GM21737 (cell line): ENCODE results near the gene CDK2AP2.
"Not testable (repeated sequence)": the region's sequence is repeated elsewhere in the genome, so short reads cannot be mapped to it uniquely, and the experiment has no call there.

Experiments
- ATAC-seq: cut with Tn5 transposase; IDR thresholded peaks from one replicate; pipeline ENCODE4 v1.9.1; 2021; ENCODE audit warnings: mild to moderate bottlenecking, moderate library complexity; ENCODE audit not compliant: unreplicated experiment

The CDK2AP2 gene

DNA sequence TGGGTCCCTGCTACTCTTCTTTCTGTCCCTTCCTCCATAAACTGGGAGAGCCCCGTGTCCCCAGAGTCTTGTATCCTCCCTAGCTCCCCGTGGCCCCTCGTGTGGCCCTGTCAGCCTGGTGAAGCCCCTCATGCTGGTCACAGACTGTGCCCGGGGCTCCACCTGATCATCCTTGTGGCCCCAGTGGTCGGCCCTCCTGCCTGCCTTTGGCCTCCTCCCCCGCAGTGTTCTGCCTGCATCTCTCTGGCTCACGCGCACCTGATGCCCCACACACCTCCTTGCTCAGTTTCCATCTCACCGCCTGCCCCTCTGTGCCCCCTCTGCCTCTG is 16.5 kb upstream of the CDK2AP2 start:
- no peak for ATAC-seq

DNA sequence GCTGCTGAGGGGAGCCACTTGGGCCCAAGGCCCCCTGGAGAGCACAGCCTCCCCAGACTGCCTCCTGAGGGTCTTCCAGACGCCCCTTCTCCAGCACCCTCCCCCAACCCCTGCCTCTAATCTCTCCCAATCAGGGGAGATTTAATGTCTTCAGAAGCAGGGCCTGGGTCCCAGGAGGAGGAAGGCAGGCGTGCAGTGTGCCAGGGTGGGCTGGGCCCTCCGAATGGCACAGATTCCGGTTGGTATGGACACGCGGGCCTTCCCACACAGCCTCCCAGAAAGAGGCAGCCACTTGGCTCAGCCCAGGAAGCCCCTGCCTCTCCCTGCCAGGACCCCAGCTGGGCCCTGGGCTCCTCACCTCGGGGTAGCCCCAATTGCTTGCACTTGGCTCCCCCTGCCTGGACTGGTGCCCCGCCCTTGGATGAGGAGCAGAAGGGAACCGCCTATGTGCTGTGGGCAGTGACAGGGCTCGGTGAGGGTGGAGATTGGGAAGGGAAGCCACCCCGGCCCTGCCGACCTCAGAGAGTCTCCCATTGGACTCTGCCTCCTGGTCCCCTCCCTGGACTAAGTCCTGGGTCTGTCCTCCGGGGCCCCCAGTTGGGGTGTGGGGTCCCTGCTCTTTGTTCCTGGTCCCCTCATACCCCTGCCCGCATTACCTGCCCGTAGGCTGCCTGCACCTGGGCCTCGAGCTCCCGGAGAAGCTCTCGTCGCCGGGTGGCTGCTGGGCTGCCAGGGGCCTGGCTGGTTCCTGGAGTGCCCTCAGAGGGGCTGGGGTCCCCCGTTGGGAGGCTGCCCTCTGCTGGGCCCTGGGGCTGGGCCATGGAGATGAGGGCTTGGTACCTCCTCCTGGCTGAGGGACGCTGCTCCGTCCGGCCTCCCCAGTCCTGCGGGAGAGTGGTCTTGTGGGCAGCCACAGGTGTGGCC is 15.9 kb upstream of the CDK2AP2 start:
- no peak for ATAC-seq

DNA sequence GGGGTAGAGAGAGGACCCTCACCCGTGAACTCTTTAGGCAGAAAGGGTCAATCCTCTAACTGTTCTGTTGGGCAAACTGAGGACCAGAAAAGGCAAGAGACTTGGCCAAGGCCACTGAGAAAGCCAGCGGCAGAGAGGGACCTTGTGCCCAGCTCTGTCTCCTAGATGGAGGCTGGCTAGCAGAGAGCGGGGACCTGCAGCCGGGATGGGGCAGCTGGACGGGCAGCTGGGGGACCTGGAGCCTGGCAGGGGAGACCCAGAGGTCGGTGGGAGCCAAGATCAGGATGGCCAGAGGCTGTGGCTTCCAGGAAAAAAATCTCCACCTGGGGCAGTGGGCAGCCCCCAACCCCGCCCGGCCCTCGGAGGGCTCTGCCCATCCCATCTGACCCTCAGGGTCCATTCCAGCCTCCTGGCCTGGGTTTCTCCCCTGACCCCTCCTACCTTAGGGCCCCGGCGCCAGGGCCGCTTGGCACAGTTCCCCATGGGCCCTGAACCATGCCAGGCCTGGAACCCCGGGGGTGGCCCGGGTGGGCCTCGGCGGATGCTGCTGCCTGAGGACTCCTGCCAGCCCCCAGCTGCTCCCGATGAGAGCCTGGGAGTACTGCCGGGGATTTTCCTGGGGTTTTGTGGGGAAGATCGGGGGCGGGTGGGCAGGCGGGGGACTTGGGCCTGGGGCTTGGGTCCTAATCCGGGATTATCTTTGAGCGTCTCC is 15.0 kb upstream of the CDK2AP2 start, which contains the start of gene CABP2:
Gene CABP2 (minus strand): TSS at position 603 of the 712 bp plus-strand sequence. CDS start 120 bp downstream, at position 483.
- no peak for ATAC-seq

DNA sequence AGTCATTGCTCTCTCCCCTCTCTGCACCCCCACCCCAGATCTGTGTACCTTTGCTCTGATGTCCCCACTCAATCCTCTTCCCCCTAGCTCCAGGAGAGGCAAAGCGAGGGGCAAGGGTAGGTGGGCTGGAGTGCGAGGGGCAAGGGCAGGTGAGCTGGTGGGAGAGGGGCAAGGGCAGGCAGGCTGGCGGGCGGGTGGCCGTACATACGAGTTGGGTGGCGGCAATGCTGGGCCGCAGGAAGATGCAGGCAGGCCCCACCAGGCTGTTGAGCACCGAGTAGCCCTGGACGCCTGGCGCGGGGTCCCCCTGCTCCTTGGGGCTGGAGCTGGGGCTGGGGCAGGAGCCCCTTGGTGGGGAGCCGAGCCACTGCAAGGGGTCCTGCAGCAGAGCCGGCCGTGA is 14.4 kb upstream of the CDK2AP2 start:
- no peak for ATAC-seq

DNA sequence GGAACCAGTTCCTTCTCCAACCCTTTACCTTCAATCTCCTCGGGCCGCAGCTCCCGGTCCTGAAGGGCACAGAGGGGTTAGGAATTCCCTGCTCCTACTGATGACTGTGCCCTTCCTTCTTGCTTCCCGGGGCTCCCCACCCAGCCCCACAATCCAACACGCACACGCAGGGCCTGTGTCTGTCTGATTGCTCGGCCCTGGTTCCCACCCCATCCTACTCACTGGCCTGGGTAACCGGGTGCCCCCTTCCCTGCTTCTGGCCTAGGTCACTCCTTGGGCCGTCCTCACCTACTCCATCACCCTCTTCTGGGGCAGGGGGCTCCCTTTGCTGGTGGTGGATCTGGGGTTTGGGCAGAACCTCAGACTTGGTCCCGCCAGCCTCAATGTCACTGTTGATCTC is 14.0 kb upstream of the CDK2AP2 start:
- ATAC-seq: no peak

DNA sequence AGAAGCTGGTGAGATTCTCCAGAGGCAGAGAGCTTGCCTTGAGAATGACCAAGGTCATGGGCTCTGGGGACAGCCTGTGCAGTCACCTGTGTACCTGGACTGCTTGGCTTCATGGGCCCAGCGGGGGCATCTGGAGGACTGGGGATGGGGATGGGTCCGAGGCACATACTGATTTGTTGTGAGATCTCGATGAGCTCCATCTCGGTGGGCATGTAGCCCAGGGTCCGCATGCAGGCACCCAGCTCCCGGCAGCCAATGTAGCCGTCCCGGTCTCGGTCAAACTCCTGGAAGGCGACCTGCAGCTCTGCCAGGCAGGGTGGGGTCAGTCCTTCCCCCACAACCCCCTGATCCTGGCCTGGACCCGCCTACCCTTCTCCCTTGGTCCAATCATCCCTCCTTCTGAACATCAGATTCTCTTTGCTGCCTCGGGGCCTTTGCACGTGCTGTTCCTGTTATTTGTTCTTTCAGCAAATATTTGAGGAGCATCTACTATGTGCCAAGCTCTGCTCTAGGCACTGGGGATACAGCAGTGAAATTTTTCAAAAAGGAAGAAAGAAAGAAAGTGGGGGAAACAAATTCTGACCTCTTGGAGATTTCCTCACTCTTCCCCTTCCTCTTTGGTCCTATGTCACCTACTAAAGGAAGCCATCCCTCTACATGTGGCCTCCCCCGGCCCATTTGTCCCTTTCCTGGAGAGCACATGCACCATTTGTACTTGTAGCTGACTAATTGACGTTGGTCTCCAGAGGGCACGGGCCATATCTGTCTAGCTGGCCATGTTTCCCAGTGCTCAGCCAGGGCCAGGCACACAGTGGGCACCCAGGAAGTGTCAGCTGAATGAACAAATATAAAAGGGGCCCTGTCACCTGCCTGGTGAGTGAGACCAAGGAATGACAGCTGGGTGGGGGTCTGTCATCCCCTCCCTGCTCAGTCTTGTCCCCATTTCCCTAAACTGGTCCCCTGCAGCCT is 13.2 kb upstream of the CDK2AP2 start:
- ATAC-seq: no peak

DNA sequence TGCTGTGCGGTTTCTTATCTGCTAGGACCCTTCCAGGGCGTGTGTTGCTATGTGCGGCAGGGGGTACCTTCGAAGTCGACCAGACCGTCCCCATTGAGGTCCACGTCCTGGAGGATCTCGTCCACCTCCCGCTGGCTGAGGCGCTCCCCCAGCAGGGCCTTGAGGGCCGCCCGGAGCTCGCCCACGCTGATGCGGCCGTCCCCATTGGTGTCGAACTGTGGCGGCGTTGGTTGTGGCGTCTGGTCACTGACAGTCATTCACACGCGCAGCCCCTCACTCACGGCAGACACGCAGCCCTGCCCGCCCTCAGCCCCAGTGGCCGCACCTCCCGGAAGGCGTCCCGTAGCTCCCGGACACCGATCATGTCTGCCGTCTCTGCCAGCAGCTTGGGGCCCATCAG is 11.8 kb upstream of the CDK2AP2 start:
- ATAC-seq: no peak

DNA sequence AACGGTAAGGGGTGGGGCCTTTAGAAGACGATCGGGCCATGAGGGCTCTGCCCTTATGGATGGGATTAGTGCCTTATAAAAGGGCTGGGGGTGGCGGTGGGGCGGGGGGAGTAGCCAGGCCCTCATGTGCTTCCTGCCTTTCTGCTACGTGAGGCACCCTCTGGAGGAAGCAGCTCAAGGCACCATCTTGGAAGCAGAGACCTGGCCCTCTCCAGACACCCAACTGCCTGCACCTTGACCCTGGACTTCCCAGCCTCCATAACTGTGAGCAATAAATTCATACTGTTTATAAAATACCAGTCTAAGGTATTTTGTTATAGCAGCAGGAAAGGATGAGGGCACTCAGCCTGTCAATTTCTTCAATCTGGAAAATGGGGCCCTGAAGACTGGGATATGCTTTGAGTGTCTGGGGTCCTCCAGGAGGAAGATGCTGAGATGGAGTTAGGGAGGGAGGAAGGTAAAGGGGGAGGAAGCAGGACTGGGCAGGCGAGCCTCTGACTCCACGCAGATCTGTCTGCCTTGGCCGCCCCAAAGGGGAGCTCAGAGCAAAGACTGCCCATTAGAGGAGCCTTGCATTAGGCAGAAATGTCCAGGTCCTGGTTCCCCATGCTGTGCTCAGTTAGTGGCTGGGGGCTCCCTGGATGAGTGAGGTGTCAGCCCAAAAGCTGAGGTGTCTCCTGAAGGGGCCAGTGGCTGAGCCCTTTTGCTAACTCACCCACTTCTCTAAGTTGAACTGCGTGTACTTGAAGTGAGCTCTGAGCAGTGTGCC is 10.0 kb upstream of the CDK2AP2 start:
- no peak for ATAC-seq

DNA sequence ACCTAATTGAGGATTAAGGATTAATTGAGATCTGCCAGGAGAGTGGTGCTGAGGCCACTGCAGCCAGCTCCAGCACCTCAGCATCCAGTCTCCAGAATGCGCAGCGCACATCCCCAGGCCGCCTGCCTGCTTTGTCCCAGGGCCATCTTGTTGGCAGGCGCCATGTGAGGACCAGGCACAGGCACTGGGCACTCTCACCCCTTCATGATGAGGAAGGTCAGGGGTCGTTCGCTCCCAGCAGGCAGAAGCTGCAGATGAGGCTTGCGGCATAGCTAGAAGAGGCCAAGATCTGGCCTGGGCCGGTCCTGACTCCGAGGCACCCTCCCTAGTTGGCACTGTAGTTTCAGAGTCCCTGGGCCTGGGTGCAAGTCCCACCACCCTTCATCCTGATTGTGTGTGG is 8.8 kb upstream of the CDK2AP2 start:
- no peak for ATAC-seq

DNA sequence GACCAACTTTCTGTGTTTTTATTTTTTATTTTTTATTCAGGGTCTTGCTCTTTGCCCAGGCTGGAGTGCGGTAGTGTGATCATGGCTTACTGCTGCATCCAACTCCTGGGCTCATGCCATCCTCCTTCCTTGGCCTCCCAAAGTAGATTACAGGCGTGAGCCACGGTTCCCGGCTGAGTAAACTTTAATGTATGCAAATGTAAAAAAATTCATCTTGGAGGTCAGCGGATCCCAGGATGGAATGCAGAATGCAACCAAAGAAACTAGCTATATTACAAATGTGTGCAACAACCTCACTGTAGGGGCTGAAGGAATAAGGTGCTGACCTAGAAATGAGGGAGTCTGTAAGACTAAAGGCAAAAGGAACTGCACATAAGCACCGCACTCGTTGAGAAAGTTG is 6.2 kb upstream of the CDK2AP2 start:
- no peak for ATAC-seq

DNA sequence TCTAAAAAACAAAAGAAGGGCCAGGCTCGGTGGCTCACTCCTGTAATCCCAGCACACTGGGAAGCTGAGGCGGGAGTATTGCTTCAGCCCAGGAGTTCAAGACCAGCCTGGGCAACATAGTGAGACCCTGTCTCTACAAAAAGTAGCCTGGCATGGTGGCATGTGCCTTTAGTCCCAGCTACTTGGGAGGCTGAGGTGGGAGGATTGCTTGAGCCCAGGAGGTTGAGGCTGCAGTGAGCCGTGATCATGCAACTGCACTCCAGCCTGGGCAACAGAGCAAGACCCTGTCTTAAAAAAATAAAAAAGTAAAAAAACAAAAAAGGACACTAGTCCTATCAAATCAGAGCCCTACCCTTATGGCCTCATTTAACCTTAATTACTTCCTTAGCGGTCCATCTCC is 3.6 kb upstream of the CDK2AP2 start:
- ATAC-seq: not testable (repeated sequence)

DNA sequence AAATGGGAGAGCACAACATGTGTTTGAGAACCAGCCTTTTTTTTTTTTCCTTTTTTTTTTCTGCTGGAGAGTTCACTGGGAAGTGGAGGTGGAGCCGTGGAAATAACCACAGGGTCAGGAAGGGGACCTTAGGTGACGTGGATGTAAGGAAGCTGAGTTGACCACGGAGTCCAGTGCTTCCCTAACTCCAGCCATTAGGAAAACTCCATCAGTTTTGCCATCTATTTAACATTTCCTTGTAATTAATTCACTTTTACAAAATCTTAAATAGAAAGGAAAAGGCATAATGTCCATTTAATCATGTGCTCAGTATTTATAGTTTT is 2.0 kb upstream of the CDK2AP2 start:
- ATAC-seq: no peak

DNA sequence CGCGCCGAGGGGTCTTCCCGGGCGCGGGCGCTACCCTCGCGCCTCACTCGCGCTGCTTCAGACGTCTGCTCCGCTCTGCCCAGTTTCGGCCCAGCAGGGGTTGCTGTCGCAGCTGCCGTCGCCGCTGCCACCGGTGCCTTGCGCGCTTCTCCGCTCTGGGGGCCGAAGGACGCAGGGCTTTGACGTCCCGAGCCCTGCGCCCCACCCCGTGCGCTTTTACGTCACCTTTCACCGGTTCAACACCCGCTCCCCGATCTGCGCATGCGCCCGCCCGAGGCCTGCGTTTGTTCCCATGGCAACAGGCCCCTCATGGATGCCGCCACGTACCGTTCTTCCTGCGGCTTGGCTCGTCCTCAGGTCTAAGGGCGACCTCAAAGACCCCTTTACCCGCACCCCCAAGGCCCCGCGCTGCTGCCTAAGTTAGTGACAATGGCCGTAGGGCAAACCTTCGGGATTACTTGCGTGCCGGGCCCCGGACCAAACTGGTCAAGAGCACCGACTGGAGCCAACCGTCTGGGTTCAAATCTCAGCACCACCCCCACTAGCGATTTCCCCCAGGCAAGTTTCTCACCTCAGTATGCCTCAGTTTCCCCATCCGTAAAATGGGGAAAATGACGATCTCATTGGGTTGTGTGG is 642 bp upstream of the CDK2AP2 start:
- ATAC-seq: peak; percentile 35

DNA sequence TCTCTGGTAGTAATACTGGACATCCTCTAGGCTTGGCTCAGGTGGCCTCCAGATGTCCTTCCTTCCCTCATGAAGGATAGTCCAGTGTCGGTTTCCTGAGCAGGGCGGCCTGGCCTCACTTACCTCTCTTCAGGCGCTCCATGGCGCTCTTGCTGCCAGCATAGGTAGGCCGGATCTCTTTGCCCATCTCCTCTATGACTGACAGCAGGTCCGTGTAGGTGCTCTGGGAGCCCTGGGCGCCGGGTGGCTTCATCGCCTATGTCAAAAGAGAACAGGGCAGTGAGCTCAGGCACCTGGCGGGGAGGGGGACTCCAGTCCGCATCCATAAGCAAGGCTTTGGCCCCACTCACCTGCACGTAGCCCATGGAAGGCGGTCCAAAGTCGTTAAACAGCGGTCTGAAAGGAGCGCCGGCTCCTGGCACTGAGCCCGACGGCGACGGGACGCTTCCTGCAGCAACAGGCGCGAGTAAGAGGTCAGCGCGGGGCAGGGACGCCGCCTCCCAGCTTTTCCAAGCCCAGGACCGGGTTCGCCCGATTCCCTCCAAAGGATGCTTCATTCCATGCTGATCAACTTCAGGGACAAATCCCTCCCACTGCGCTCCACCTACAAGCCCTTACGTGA is 609 bp downstream of the CDK2AP2 start:
- no peak for ATAC-seq

DNA sequence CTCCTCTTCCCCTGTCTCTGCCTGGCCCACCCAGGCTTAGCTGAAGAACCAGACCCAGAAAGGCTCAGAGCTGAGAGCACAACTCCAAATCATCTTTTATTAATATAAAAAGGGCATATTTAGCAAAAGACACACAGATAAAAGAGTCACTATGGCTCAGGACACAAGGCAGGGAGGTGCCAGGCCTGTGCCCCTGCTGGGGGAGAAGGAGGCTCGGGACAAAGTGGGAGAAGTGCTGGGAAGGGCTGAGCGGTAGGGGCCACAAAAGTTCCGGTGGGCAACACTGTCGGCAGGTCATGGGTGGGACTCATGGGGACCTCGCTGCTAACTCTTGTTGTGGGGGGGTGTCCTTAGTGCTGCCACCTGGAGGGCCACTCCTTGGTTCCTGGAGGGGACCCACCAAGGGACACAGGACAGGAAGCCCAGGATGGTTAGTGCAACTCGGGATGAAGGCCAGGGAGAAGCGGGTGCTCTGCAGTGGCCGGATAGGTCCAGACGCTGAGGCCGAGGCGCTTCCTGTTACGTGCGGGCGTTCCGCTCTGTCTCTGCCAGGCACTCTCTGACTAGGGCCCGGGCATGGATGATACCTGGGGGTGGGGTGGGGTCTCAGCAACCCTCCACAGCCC is 1.4 kb downstream of the CDK2AP2 start:
- ATAC-seq: no peak

DNA sequence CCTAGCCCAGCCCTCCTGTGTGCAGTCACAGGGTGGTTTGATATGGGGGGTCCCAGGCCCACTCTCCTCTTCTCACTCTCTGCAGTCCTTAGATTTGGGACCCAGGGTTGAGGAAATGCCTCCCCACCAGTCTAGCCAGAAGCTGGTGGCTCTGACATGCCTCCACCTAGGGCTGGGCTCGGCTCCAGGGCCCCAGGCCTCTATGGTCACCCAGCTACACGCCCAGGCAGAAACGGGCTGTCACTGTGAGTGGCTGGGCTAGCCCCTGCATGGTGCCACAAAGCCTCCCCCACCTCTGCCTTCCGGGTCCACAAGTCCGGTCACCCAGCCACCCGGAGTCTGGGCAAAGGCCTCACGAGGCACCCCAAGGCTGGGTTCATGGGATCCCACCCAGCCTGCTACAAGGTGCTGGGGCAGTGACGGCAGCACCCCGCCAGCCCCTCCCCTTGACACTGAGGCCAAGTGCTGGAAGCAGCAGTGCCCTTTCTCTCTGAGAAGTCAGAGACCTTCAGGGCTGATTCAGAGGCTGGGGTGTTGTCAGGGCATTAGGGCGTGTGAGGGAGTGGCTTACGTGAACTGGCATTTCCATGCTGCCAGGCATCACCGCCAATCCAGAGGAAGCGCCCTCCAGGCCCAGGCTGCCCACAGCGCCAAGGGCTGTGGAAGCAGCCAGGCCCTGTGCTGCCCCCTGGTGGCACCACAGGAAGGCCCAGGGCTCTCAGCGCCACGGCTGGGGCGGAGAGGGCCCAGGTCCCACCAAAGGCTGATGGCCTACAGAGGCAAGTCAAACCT is 2.2 kb downstream of the CDK2AP2 start:
- peak; percentile 33 for ATAC-seq

DNA sequence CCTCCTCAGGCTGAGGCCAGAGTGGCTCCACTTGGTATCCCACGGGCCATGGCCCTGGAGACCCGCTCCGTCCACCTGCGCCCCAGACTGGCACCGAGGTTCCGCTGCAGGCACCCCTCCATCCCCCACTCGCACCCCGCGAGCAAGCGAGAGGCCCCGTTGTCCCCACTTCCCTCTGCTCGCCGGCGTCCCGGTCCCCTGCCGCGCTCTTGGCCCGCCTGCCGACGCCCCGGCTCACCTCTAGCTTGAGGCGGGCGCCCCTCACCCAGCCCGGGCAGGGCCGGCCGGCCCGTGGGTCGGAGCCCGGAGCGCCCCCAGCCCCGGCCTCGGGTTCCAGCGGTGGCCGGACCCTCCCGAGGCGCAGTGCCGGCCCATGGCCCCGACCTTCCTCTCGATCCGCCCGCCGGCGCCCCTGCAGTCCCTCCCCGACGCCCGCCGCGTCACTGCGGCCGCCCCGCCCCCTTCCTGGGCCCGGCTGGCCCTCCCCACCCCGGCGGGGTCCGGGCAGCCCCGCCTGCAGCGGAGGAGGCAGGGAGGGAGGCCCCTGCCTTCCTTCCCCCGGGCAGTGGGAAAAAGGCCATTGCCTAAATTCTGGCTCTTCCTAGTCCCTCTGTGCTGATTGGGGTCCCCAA is 2.9 kb downstream of the CDK2AP2 start, which contains the start of gene PITPNM1:
Gene PITPNM1 (minus strand): TSS at position 414 of the 632 bp plus-strand sequence. CDS start 1,183 bp downstream, outside the sequence.
- ATAC-seq: no peak
